H1 (cell line): ENCODE data around the gene RHBDD2. TPM values are rescaled to one million over a fixed set of nuclear protein-coding genes. Genes with fewer than 3 reads are reported as not detected.

Experiments used
- CTCF ChIA-PET: fragments of 300-600 bp; sonication (Branson Sonifier 250); formaldehyde crosslinking; loops from one replicate; lab custom pipeline; 2021; ENCODE audit not compliant: partially characterized antibody; lab: Charles Lee
- POLR2A ChIA-PET: fragments of 300-600 bp; sonication (Branson Sonifier 250); formaldehyde crosslinking; loops from one replicate; lab custom pipeline; 2021; ENCODE audit warnings: inconsistent platforms; ENCODE audit not compliant: partially characterized antibody; lab: Charles Lee
- DNase-seq, 2 experiments: peaks; one replicate each; pipeline versions ENCODE4 v3.0.0 to v3.0.0-alpha.2; 2010 to 2022; ENCODE audit warnings: low spot score in 2 of 2, low read depth in 1 of 2, mixed read lengths in 1 of 2
- FAIRE-seq: peaks from 2 replicates; lab custom pipeline; 2011; peaks lifted over from hg19 to GRCh38; lab: Jason Lieb, UNC
- H2AFZ ChIP-seq: 2 replicates; pipeline ENCODE4 v1.8.1; 2012; ENCODE audit warnings: low read length, inconsistent platforms
- H2AK5ac ChIP-seq: 2 replicates; pipeline ENCODE4 v1.6.1; 2013; ENCODE audit warnings: low read depth, low read length
- H2BK120ac ChIP-seq: replicated peaks from 2 replicates; pipeline ENCODE3; 2013; ENCODE audit warnings: low read depth, low read length, inconsistent platforms
- H2BK12ac ChIP-seq: 2 replicates; pipeline ENCODE4 v1.6.1; 2013; ENCODE audit warnings: low read depth, low read length
- H2BK15ac ChIP-seq: 2 replicates; pipeline ENCODE4 v1.6.1; 2013; ENCODE audit warnings: low read length
- H2BK20ac ChIP-seq: 2 replicates; pipeline ENCODE4 v1.6.1; 2013; ENCODE audit warnings: low read length
- H2BK5ac ChIP-seq: 2 replicates; pipeline ENCODE4 v1.6.1; 2013; ENCODE audit warnings: low read depth, low read length
- H3K14ac ChIP-seq: 2 replicates; pipeline ENCODE4 v1.6.1; 2013; ENCODE audit warnings: inconsistent platforms; ENCODE audit not compliant: insufficient read length
- H3K18ac ChIP-seq: 2 replicates; pipeline ENCODE4 v1.6.1; 2013; ENCODE audit warnings: low read length; ENCODE audit errors: extremely low read depth
- H3K23ac ChIP-seq: 2 replicates; pipeline ENCODE4 v1.6.1; 2013; ENCODE audit warnings: inconsistent platforms; ENCODE audit not compliant: insufficient read length
- H3K23me2 ChIP-seq: 2 replicates; pipeline ENCODE4 v1.6.1; 2013; ENCODE audit warnings: low read depth, low read length
- H3K27ac ChIP-seq: 2 replicates; pipeline ENCODE4 v1.6.1; 2011; ENCODE audit warnings: low read depth, low read length, inconsistent platforms
- H3K27me3 ChIP-seq, 4 experiments: replicated peaks in 1 of 4; 1 replicate in 1 of 4; 2 replicates in 3 of 4; pipeline versions ENCODE4 v1.6.1 to v1.8.1; 2011 to 2013; ENCODE audit warnings: low read length in 3 of 4, mild to moderate bottlenecking in 3 of 4, inconsistent platforms in 2 of 4, mixed read lengths in 2 of 4, moderate library complexity in 1 of 4; ENCODE audit not compliant: control insufficient read depth in 3 of 4, insufficient read depth in 3 of 4; ENCODE audit errors: extremely low read depth in 1 of 4
- H3K36me3 ChIP-seq, 4 experiments: 2 replicates each; pipeline versions ENCODE4 v1.6.1 to v1.8.1; 2011 to 2013; ENCODE audit warnings: mild to moderate bottlenecking in 4 of 4, low read length in 3 of 4, moderate library complexity in 2 of 4, control low read depth in 1 of 4, inconsistent platforms in 1 of 4; ENCODE audit not compliant: insufficient read depth in 4 of 4, control insufficient read depth in 2 of 4
- H3K4ac ChIP-seq: replicated peaks from 2 replicates; pipeline ENCODE3; 2013; ENCODE audit warnings: low read length, low read depth, mixed read lengths, inconsistent platforms; ENCODE audit not compliant: insufficient read length
- H3K4me1 ChIP-seq, 4 experiments: replicated peaks in 1 of 4; 1 replicate in 1 of 4; 2 replicates in 3 of 4; pipeline versions ENCODE4 v1.6.1 to v1.8.1; 2011 to 2013; ENCODE audit warnings: low read length in 3 of 4, inconsistent platforms in 2 of 4, mixed read lengths in 1 of 4; ENCODE audit not compliant: insufficient read depth in 4 of 4, control insufficient read depth in 3 of 4
- H3K4me2 ChIP-seq, 2 experiments: 2 replicates each; pipeline versions ENCODE4 v1.6.1 to v1.8.1; 2011 to 2013; ENCODE audit warnings: low read depth in 2 of 2, low read length in 2 of 2, control low read depth in 1 of 2, inconsistent platforms in 1 of 2, mild to moderate bottlenecking in 1 of 2; ENCODE audit not compliant: insufficient read depth in 1 of 2
- H3K4me3 ChIP-seq, 4 experiments: fragments of 200-600, 300-600 bp in 1 of 4; sonication (generic), shearing (Covaris generic), sonication (Bioruptor Twin) in 1 of 4; 2 replicates each; pipeline versions ENCODE4 v1.5.1 to v1.8.1; 2011 to 2016; ENCODE audit warnings: low read length in 4 of 4, low read depth in 3 of 4, control low read depth in 2 of 4, inconsistent platforms in 2 of 4, mild to moderate bottlenecking in 2 of 4, mixed read lengths in 1 of 4, moderate library complexity in 1 of 4; ENCODE audit not compliant: insufficient read depth in 2 of 4; ENCODE audit errors: extremely low read depth in 1 of 4
- H3K56ac ChIP-seq: replicated peaks from 2 replicates; pipeline ENCODE3; 2013; ENCODE audit warnings: low read depth, mild to moderate bottlenecking, mixed read lengths, low read length, inconsistent platforms; ENCODE audit not compliant: insufficient read length
- H3K79me1 ChIP-seq: 2 replicates; pipeline ENCODE4 v1.6.1; 2013; ENCODE audit warnings: low read depth, low read length, control low read depth
- H3K79me2 ChIP-seq, 2 experiments: 2 replicates each; pipeline versions ENCODE4 v1.6.1 to v1.8.1; 2012 to 2013; ENCODE audit warnings: low read length in 2 of 2, mild to moderate bottlenecking in 2 of 2, inconsistent platforms in 1 of 2; ENCODE audit not compliant: insufficient read depth in 2 of 2, control insufficient read depth in 1 of 2
- H3K9ac ChIP-seq, 4 experiments: replicated peaks in 1 of 4; 1 replicate in 1 of 4; 2 replicates in 3 of 4; pipeline versions ENCODE4 v1.6.1 to v1.8.1; 2011 to 2013; ENCODE audit warnings: low read depth in 3 of 4, low read length in 3 of 4, control low read depth in 2 of 4, mild to moderate bottlenecking in 2 of 4, moderate library complexity in 2 of 4, inconsistent platforms in 1 of 4; ENCODE audit errors: extremely low read depth in 1 of 4
- H3K9me3 ChIP-seq, 2 experiments: 2 replicates each; pipeline versions ENCODE4 v1.6.1 to v1.8.1; 2012 to 2013; ENCODE audit warnings: mild to moderate bottlenecking in 2 of 2, moderate library complexity in 2 of 2, control low read depth in 1 of 2, inconsistent platforms in 1 of 2, low read depth in 1 of 2, low read length in 1 of 2, mixed read lengths in 1 of 2; ENCODE audit not compliant: insufficient read depth in 2 of 2
- H4K20me1 ChIP-seq, 2 experiments: replicated peaks in 1 of 2; 2 replicates each; pipeline versions ENCODE3 to v1.8.1; 2011 to 2013; ENCODE audit warnings: inconsistent platforms in 2 of 2, low read length in 2 of 2, mild to moderate bottlenecking in 1 of 2; ENCODE audit not compliant: insufficient read depth in 2 of 2, control insufficient read depth in 1 of 2
- H4K5ac ChIP-seq: 2 replicates; pipeline ENCODE4 v1.6.1; 2013; ENCODE audit warnings: low read length, low read depth, mixed read lengths, inconsistent platforms; ENCODE audit not compliant: insufficient read length
- H4K8ac ChIP-seq: 2 replicates; pipeline ENCODE4 v1.8.0; 2013; ENCODE audit warnings: mild to moderate bottlenecking, moderate library complexity, low read length, inconsistent platforms; ENCODE audit not compliant: insufficient read depth; ENCODE audit errors: extremely low read depth
- H4K91ac ChIP-seq: replicated peaks from 2 replicates; pipeline ENCODE3; 2013; ENCODE audit warnings: low read length, mixed read lengths, inconsistent platforms; ENCODE audit not compliant: insufficient read length
- ATF3 ChIP-seq: IDR thresholded peaks from 2 replicates; pipeline ENCODE4 v1.6.1; 2011; ENCODE audit warnings: low read depth, mild to moderate bottlenecking, low read length; ENCODE audit not compliant: insufficient read depth
- CEBPB ChIP-seq: IDR thresholded peaks from 2 replicates; pipeline ENCODE4 v1.6.1; 2012; ENCODE audit warnings: low read depth, low read length
- JUN ChIP-seq: IDR thresholded peaks from 2 replicates; pipeline ENCODE4 v1.6.1; 2011; ENCODE audit warnings: low read depth, mild to moderate bottlenecking, improper control_type of control experiment, low read length
- KDM5A ChIP-seq: fragments of 200-600 bp; IDR thresholded peaks from 2 replicates; pipeline ENCODE4 v1.7.1; 2012; ENCODE audit warnings: mild to moderate bottlenecking, low read length, inconsistent platforms, mixed read lengths
- RXRA ChIP-seq: IDR thresholded peaks from 2 replicates; pipeline ENCODE4 v1.6.1; 2011; ENCODE audit warnings: low read depth, mild to moderate bottlenecking, low read length, moderate library complexity; ENCODE audit not compliant: insufficient read depth
- SIX5 ChIP-seq: IDR thresholded peaks from 2 replicates; pipeline ENCODE4 v1.6.1; 2011; ENCODE audit warnings: mild to moderate bottlenecking, low read depth, low read length
- ZNF274 ChIP-seq: IDR thresholded peaks from 2 replicates; pipeline ENCODE4 v1.7.0; 2012; ENCODE audit warnings: low read length, borderline replicate concordance; ENCODE audit errors: extremely low read depth
- WGBS, 2 experiments: shearing (Covaris generic) in 1 of 2; methylation state at CpG; one replicate each; pipeline versions ENCODE4 v1.1.6 to v1.1.7; 2013 to 2015; ENCODE audit warnings: low lambda C conversion rate in 2 of 2, mixed read lengths in 2 of 2, inconsistent platforms in 1 of 2, low coverage in 1 of 2, missing lambda C conversion rate in 1 of 2; ENCODE audit not compliant: insufficient replicate concordance in 2 of 2, insufficient coverage in 1 of 2, insufficient read length in 1 of 2; ENCODE audit errors: extremely low coverage in 1 of 2, missing lambda C conversion rate in 1 of 2; 5-methylcytosine and 5-hydroxymethylcytosine counted together
- polyA plus RNA-seq, 7 experiments: library from polyadenylated mRNA; depleted of rRNA in 3 of 7; stranded (reverse) in 5 of 7; unstranded in 2 of 7; fragments of >200 nt in 5 of 7; fragments of 200-250 nt in 2 of 7; gene quantifications; 1 replicate in 5 of 7; 2 replicates in 1 of 7; 4 replicates in 1 of 7; pipeline versions ENCODE4 v1.2.1 to v1.2.3, GENCODE V29; 2011 to 2013; ENCODE audit warnings: missing spikeins in 2 of 7, mixed read lengths in 2 of 7
- total RNA-seq: library from RNA; stranded (reverse); fragmentation: NEBNext Ultra II Directional; extraction: Animal tissue kit (Norgen Biotek cat#: 25700); gene quantifications from 2 replicates; pipeline ENCODE4 v1.2.1, GENCODE V29; 2021

RHBDD2 gene
- total and polyA plus RNA-seq, 2 of the 8 experiments (the other 6 are each of a cell fraction or from before 2014, with no cell fraction given) = 28.3 to 65.5 TPM

GRCh38 chr7:75849573-75849972 lies 29.3 kb upstream of the RHBDD2 start:
- H3K4ac ChIP-seq = no peak overlapping the region
- ChIA-PET CTCF (interaction anchor here (1.0 kb wide), 1 partner anchor 17 kb away, joined by 3 read pairs; no protein-coding TSS in a partner anchor), POLR2A (no interaction called here)
- no peak overlapping the region for H4K8ac ChIP-seq
- TF ChIP-seq JUN (no peak), RXRA (no peak), SIX5 (no peak), ZNF274 (no peak), KDM5A (no peak), ATF3 (no peak), CEBPB (no peak)
- no peak overlapping the region for H3K14ac ChIP-seq
- H3K27me3 ChIP-seq = no peaks in the 10 kb centered on the region
- H2BK15ac ChIP-seq = no peak overlapping the region
- no peaks in the 10 kb centered on the region for H3K9me3 ChIP-seq
- no peaks in the 10 kb centered on the region for H3K79me2 ChIP-seq
- no peak overlapping the region for H2BK120ac ChIP-seq
- no peak overlapping the region for H2AFZ ChIP-seq
- H3K4me1 ChIP-seq = no peaks in the 10 kb centered on the region
- H3K23ac ChIP-seq = no peak overlapping the region
- no peak overlapping the region for H4K91ac ChIP-seq
- DNase-seq (no peak), FAIRE-seq (no peak)
- H2BK5ac ChIP-seq = no peak overlapping the region
- no peak overlapping the region for H3K18ac ChIP-seq
- H3K23me2 ChIP-seq = no peaks in the 10 kb centered on the region; the same call in 1 of the 2 replicates
- H2BK20ac ChIP-seq = no peak overlapping the region
- no peaks in the 10 kb centered on the region for H4K20me1 ChIP-seq
- no peaks in the 10 kb centered on the region for H3K79me1 ChIP-seq
- no peaks in the 10 kb centered on the region for H3K36me3 ChIP-seq
- H4K5ac ChIP-seq = no peak overlapping the region
- H2AK5ac ChIP-seq = no peak overlapping the region
- WGBS, 2 experiments = 69% methylated on average over 3 of the region's 3 CpGs; no CpG with 5 or more reads in 1 of the 2 experiments
- no peak overlapping the region for H3K27ac ChIP-seq
- H3K9ac ChIP-seq = no peak overlapping the region
- no peak overlapping the region for H2BK12ac ChIP-seq
- H3K4me3 ChIP-seq = no peak overlapping the region
- H3K56ac ChIP-seq = no peak overlapping the region
- no peak overlapping the region for H3K4me2 ChIP-seq
